ENCODE results near the gene CFAP43. TPM values are rescaled to one million over a fixed set of nuclear protein-coding genes. Genes with fewer than 3 reads are reported as not detected.

The CFAP43 gene
- total and polyA plus RNA-seq, 9 of the 15 experiments (the other 6 are each of a cell fraction or from before 2014, with no cell fraction given): 0.07 to 0.86 (median 0.11) TPM; not detected in 1

GRCh38 chr10:104246976-104247375 lies 14.8 kb upstream of the CFAP43 start (continued):
- TF ChIP-seq BMI1 (IDR thresholded peaks at IDR 0.05; ENCODE audit: low read length) (no peak), FOXM1 (IDR thresholded peaks at IDR 0.05; ENCODE audit: low read depth) (no peak), FOXM1 (CRISPR knock-in tag; IDR thresholded peaks at IDR 0.05; ENCODE audit: low read depth) (no peak), SREBF1 (IDR thresholded peaks at IDR 0.05; ENCODE audit: borderline replicate concordance, low read depth, low read length) (no peak), ZNF124 (CRISPR knock-in tag; IDR thresholded peaks at IDR 0.05) (no peak), NUFIP1 (IDR thresholded peaks at IDR 0.05; ENCODE audit: partially characterized antibody) (no peak), TBP (optimal IDR thresholded peaks at IDR 0.05; ENCODE audit: low read depth, low read length) (no peak), ZNF583 (CRISPR knock-in tag; IDR thresholded peaks at IDR 0.05) (no peak)

GRCh38 chr10:104245066-104245632 lies 13.0 kb upstream of the CFAP43 start:
- Histone ChIP-seq H3K27ac (ENCODE audit: extremely low read depth, low read depth, low read length) (no peak overlapping the region), H4K20me1 (replicated peaks; ENCODE audit: control insufficient read depth, insufficient read depth, low read length) (no peaks in the 10 kb centered on the region), H3K4me3 (no peak overlapping the region), H3K4me2 (ENCODE audit: insufficient read depth, low read length) (no peak overlapping the region), H3K27me3 (ENCODE audit: control insufficient read depth in 2 of 2, insufficient read depth in 2 of 2, low read length in 2 of 2) (no peaks in the 10 kb centered on the region), H3K36me3 (ENCODE audit: control insufficient read depth, insufficient read depth, low read length) (no peaks in the 10 kb centered on the region), H3K4me1 (replicated peaks in 1 of 2; ENCODE audit: control insufficient read depth in 2 of 2, insufficient read depth in 2 of 2, low read length in 2 of 2) (peaks cover 0 to 2% of the 10 kb centered on the region in 2 experiments; a peak in 3 of 5 replicates), H3K9me1 (ENCODE audit: control insufficient read depth, insufficient read depth, low read length) (no peaks in the 10 kb centered on the region), H3K9me3 (replicated peaks; ENCODE audit: control insufficient read depth, insufficient read depth, low read depth, low read length) (peaks cover 12% of the 10 kb centered on the region), H2AFZ (ENCODE audit: low read depth, low read length) (no peak overlapping the region), H3K9ac (ENCODE audit: insufficient read depth in 1 of 2, low read depth in 2 of 2, low read length in 2 of 2) (no peak overlapping the region), H3K79me2 (ENCODE audit: control insufficient read depth, insufficient read depth, low read length) (no peaks in the 10 kb centered on the region)
- intact Hi-C loops (cut with micrococcal nuclease): no loop called here
- ChIA-PET POLR2A (no interaction called here), CTCF (ENCODE audit: low intra/inter-chr PET ratio) (no interaction called here)
- no TSS peak for BruUV-seq (replicated peaks)
- ATAC-seq (no peak), FAIRE-seq (no peak), DNase-seq (ENCODE audit: extremely low read depth in 1 of 4, low spot score in 3 of 4) (no peak)
- TF ChIP-seq MCM5 (IDR thresholded peaks at IDR 0.05; ENCODE audit: low read depth) (no peak), SAFB2 (IDR thresholded peaks at IDR 0.05; ENCODE audit: borderline replicate concordance, low read depth, low read length, severe bottlenecking) (no peak), NR4A1 (CRISPR knock-in tag; IDR thresholded peaks at IDR 0.05) (no peak), NR4A1 (tag; IDR thresholded peaks at IDR 0.05) (no peak)
- in situ Hi-C loops (cut with MboI): no loop called here
- WGBS (ENCODE audit: insufficient coverage, low coverage, missing lambda C conversion rate): 98% methylated on average over 4 of the region's 34 CpGs
